Hepatocyte (in vitro differentiated cells): Measurements from ENCODE around the gene INTS11.

Source experiments
- CTCF ChIP-seq: fragments of 200-600 bp; sonication (generic); IDR thresholded peaks from 2 replicates; pipeline ENCODE4 v1.5.1; 2016; ENCODE audit warnings: antibody characterized with exemption, mild to moderate bottlenecking; ENCODE audit not compliant: poor library complexity
- EZH2 ChIP-seq: fragments of 200-600 bp; sonication (generic); IDR thresholded peaks from 2 replicates; pipeline ENCODE4 v1.6.1; 2016; ENCODE audit warnings: antibody characterized with exemption, mild to moderate bottlenecking, borderline replicate concordance

GRCh38 chr1:1359664-1360468, 35.4 kb upstream of the INTS11 start:
- no peak for TF ChIP-seq EZH2
- no peak for TF ChIP-seq CTCF
